HG03378 (cell line): ENCODE measurements around the gene CCDC81.

ENCODE experiments used
- ATAC-seq: cut with Tn5 transposase; IDR thresholded peaks from one replicate; pipeline ENCODE4 v1.9.1; 2021; ENCODE audit warnings: mild to moderate bottlenecking, moderate library complexity; ENCODE audit not compliant: unreplicated experiment

Gene CCDC81

DNA sequence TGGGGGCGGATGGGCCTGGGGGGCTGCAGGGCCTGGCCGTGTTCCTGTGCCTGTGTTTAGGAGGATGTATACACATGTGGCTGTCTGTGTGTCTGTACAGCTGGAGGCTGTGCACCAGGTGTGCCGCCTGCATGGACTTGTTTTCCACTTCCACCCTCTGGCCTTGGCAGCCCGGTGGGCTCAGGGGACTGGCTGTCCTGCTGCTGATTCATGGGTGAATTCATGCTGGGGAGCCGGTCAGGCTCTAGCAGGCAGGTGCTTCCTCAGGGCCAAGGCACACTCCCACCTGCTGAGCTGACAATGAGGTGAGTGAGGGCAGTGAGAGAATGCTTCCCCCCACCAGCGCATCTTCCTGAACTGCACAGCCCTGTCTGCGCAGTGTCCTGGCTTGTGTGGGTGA, 88.4 kb downstream of the CCDC81 start:
- ATAC-seq: no peak

DNA sequence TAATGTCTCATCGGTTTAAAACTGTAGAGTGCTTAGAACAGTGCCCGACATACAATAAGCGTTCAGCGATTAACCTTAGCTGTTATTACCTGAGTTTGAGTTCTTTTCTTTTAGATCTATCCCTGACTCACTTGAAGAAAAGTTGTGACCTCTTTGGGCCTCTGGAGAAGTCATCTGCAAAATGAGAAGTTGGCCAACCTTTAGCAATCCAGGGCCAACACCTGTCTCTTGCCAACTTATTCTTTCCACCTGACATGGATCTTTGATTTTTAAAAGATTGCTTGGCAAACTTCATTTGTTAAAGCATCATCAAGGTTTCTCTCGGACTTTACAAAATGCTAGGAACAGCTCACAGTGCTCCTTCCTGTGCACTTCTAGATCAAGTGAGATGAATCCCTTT, 89.3 kb downstream of the CCDC81 start:
- no peak for ATAC-seq

DNA sequence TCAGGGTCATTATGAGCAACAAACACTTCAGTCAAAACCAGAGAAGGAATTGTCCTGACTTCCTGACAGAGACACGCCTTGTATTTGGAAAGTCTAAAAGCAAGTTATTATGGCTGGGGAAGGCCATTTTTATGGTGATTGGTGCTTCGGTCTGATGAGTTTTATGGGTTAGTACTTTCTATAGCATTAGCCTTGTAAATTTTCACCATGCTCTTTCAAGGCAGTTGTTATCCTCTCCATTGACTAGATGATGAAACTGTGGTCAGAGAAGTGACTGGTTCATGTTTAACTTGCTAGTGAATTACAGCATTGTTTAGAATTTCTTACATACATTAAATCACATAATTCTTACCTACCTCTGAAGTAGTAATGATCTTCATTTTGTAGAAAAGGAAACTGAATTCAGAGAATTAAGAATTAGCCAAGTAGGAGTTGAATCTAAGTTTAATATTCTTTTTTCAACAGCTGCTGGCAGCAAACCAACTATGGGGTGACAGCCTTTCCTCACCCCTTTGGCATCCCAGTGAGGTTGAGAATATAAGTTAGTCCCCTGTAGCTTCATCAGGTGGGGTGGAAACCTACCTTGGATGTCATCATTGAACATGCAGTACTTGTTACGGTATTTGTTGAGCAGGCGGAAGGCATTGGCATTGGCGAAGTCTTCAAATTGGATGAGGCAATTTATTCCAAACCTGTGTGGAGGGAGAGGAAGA, 90.0 kb downstream of the CCDC81 start:
- no peak for ATAC-seq

- ATAC-seq: no peak
Measured at GRCh38 chr11:86468169-86468568, 93.5 kb downstream of the CCDC81 start.

DNA sequence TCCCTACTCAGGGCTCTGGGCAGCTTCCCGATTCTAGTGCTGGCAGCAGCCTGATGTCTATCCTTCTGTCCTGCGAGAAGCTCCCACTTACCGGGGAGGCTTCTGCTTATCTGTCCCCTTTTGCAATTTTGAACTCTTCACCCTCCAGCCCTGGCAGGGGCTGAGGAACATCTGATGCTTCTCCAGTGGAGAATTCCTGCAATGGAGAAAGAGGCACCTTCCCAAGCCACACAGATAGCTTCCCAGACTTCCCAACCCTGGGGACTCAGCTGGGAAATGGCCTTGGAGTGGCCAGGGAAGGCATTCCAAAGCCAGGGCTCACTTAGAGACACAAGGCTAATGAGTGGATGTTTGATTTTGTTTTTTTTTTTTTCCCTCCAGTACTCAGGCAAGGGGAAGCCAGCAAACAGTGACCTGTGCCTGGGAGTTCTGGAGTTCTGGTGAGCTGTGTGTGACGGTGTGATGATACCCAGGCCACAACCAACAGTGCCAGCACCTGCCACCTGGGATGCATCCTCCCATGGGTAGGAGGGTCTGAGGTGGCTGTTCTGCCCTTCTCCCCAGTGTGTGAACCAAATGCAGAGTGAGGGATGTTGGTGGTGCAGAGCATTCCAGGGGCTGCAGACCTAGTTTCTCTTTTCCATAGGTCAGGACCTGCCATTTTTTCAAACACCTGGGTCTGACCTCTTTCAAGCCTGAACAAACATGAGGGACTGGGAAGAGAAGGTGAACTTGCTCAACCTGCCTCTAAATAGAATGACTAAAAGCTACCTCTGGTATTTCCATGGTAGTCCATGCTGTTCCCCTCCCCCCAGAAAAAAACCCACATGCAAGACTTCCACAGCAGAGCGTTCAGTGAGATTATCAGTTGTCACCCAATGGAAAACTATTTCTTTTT, 95.1 kb downstream of the CCDC81 start:
- no peak for ATAC-seq
